Measurements from ENCODE around the gene SLCO4A1.

GRCh38 chr20:62697468-62697912, 55.2 kb downstream of the SLCO4A1 start:
- TF ChIP-seq CTCF (IDR thresholded peaks at IDR 0.05) (no peak), POLR2A (IDR thresholded peaks at IDR 0.05) (no peak)

Data from adrenal gland (tissue), 5 donors.